Sigmoid colon (tissue), 7 donors: ENCODE measurements around the gene ZNF487. TPM values are rescaled to one million over a fixed set of nuclear protein-coding genes. Genes with fewer than 3 reads are reported as not detected.
A peak's percentile ranks its signal among the peaks of the same experiment; 100 is the strongest.
"Not testable (repeated sequence)": the region's sequence is repeated elsewhere in the genome, so short reads cannot be mapped to it uniquely, and the experiment has no call there.

Experiments used
- DNase-seq: peaks from one replicate; pipeline ENCODE4 v3.0.0-alpha.2; 2019
- H3K27ac ChIP-seq, 4 donors: fragments of 200-600 bp; sonication (generic); one replicate each; pipeline ENCODE4 v1.5.1; 2016 to 2019; ENCODE audit warnings: mild to moderate bottlenecking in 1 of 4
- H3K27me3 ChIP-seq, 3 donors: fragments of 200-600 bp; sonication (generic); one replicate each; pipeline ENCODE4 v1.5.1; 2019; ENCODE audit warnings: mild to moderate bottlenecking in 1 of 3
- H3K36me3 ChIP-seq, 4 donors: fragments of 200-600 bp; sonication (generic); one replicate each; pipeline ENCODE4 v1.5.1; 2016 to 2019
- H3K4me1 ChIP-seq, 4 donors: fragments of 200-600 bp; sonication (generic); one replicate each; pipeline ENCODE4 v1.5.1; 2017 to 2019
- H3K4me3 ChIP-seq, 4 donors: fragments of 200-600 bp; sonication (generic); one replicate each; pipeline ENCODE4 v1.5.1; 2017 to 2019; ENCODE audit warnings: mild to moderate bottlenecking in 2 of 4, moderate library complexity in 1 of 4
- H3K9me3 ChIP-seq, 4 donors: fragments of 200-600 bp in 3 of 4; sonication (generic) in 3 of 4; one replicate each; pipeline versions ENCODE4 v1.5.1 to v1.6.1; 2013 to 2019
- CTCF ChIP-seq, 4 experiments: fragments of 450-650 bp in 3 of 4; fragments of 200-600 bp in 1 of 4; IDR thresholded peaks; one replicate each; pipeline ENCODE4 v1.5.1; 2016 to 2019; ENCODE audit warnings: antibody characterized with exemption in 4 of 4, mild to moderate bottlenecking in 3 of 4, moderate library complexity in 2 of 4
- EP300 ChIP-seq, 4 donors: sonication (generic); formaldehyde crosslinking; IDR thresholded peaks; one replicate each; pipeline ENCODE4 v1.6.1; 2017; ENCODE audit warnings: antibody characterized with exemption in 4 of 4
- POLR2A ChIP-seq, 2 donors: fragments of 450-650 bp; IDR thresholded peaks; one replicate each; pipeline ENCODE4 v1.6.1; 2016; ENCODE audit warnings: antibody characterized with exemption in 2 of 2, mild to moderate bottlenecking in 2 of 2, moderate library complexity in 2 of 2
- POLR2AphosphoS5 ChIP-seq, 4 donors: sonication (generic); formaldehyde crosslinking; IDR thresholded peaks; one replicate each; pipeline ENCODE4 v1.6.1; 2017; ENCODE audit warnings: antibody characterized with exemption in 4 of 4
- WGBS, 2 donors: extraction: QIAGEN DNeasy Blood & Tissue Kit; methylation state at CpG; one replicate each; pipeline ENCODE4 v1.1.7; 2013; 5-methylcytosine and 5-hydroxymethylcytosine counted together
- intact Hi-C: fragments of 100-400 bp; cut with DNase I; formaldehyde crosslinking; loops from one replicate; pipeline ENCODE4 v1.15.1; 2023
- polyA plus RNA-seq, 3 donors: library from polyadenylated mRNA; stranded (reverse); fragments of 200-250 nt; gene quantifications; one replicate each; pipeline ENCODE4 v1.2.3, GENCODE V29; 2013
- total RNA-seq, 4 donors: library from RNA; depleted of rRNA; stranded (reverse); fragments of >200 nt; gene quantifications; one replicate each; pipeline ENCODE4 v1.1.0, GENCODE V29; 2016
- donor health status: healthy with polysubstance abuse.
- donor health status: Bipolar disorder and iron deficiency.
- donor health status: healthy.

The ZNF487 gene
- total and polyA plus RNA-seq, 7 donors = 5.3 to 21.6 (median 6.6) TPM

DNA sequence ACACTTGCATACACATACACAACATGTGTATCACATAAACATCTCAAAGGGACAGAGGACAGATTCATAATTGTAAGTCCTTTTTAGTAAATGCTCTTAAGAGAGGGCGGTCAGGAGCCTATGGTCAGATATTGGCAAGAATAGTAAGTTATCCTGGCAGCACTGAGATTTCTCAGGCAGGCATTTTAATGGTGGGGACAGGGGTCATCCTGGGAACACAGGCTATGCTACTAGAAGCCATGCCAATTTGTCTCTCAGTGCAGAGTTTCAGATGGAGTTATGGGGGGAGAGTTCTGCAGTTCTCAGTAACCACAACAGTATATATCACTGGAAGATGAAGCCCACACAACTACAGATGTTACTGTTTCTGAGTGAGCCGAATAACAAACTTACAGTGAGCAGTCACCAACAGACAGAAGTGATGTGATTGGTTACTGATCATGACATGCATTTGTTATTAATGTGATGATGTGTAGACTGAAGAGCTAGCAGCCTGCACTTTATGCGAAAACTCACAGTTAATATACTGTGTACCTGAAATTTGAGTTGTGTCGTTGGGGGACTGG lies 16.4 kb downstream of the ZNF487 start:
- WGBS, 2 donors = 70 to 77% methylated on average over 4 of the region's 4 CpGs
- Histone ChIP-seq H3K27ac (no peak overlapping the region), H3K4me3 (no peak overlapping the region), H3K4me1 (peaks cover 0 to 14% (median 11%) of the 10 kb centered on the region in 4 donors), H3K9me3 (no peaks in the 10 kb centered on the region), H3K27me3 (no peaks in the 10 kb centered on the region), H3K36me3 (no peaks in the 10 kb centered on the region)
- no peak for TF ChIP-seq POLR2A (IDR thresholded peaks at IDR 0.05)
- no peak for TF ChIP-seq EP300 (IDR thresholded peaks at IDR 0.05)
- no peak for TF ChIP-seq POLR2AphosphoS5 (IDR thresholded peaks at IDR 0.05)
- no peak for TF ChIP-seq CTCF (IDR thresholded peaks at IDR 0.05)
- no peak for DNase-seq
- intact Hi-C loops = no loop called here

- H3K4me1 ChIP-seq = peaks cover 0 to 14% (median 11%) of the 10 kb centered on the region in 4 donors
- H3K9me3 ChIP-seq, H3K36me3 ChIP-seq, H3K4me3 ChIP-seq, H3K27me3 ChIP-seq, intact Hi-C loops: not testable (repeated sequence)
- H3K27ac ChIP-seq = peak overlapping the region in 2 of 4 donors; percentile 90 to 91
- WGBS, 2 donors = 65 to 78% methylated on average over 9 of the region's 9 CpGs
- peak; percentile 55 for DNase-seq
Observed at GRCh38 chr10:43454025-43454424, 17.1 kb downstream of the ZNF487 start.

DNA sequence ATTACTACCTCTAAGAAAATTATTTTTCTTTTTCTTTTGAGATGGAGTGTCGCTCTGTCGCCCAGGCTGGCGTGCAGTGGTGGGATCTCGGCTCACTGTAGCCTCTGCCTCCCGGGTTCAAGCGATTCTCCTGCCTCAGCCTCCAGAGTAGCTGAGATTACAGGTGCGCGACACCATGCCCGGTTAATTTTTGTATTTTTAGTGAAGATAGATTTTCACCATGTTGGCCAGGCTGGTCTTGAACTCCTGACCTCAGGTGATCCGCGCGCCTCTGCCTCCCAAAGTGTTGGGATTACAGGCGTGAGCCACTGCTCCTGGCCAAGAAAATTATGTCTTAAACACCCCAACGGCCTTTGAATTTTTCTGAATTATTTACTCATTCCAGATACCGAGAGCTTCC lies 19.6 kb downstream of the ZNF487 start:
- 94 to 96% methylated on average over 15 of the region's 15 CpGs for WGBS, 2 donors
- peak overlapping the region; percentile 85 to 91 (median 88) for H3K27ac ChIP-seq
- H3K9me3 ChIP-seq, H3K36me3 ChIP-seq, intact Hi-C loops, H3K27me3 ChIP-seq: not testable (repeated sequence)
- DNase-seq = peak; percentile 57
- peaks cover 0 to 14% (median 11%) of the 10 kb centered on the region in 4 donors for H3K4me1 ChIP-seq
- peak overlapping the region in 3 of 4 donors; percentile 47 to 59 (median 55) for H3K4me3 ChIP-seq

DNA sequence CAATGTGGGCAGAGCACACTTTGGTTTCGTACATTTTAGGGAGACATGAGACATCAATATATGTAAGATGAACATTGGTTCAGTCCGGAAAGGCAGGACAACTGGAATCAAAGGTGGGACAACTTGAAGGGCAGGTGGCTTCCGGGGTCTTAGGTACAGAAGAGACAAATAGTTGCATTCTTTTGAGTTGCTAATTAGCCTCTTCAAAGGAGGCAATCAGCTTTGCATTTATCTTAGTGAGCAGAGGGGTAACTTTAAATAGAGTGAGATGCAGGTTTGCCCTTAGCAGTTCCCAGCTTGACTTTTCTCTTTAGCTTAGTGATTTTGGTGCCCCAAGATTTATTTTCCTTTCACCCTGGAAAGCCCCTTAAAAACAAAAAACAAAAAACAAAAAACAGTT lies 21.3 kb downstream of the ZNF487 start:
- Histone ChIP-seq H3K27ac (no peak overlapping the region), H3K4me1 (peaks cover 0 to 19% (median 11%) of the 10 kb centered on the region in 4 donors), H3K27me3 (no peaks in the 10 kb centered on the region), H3K9me3 (no peaks in the 10 kb centered on the region), H3K4me3 (no peak overlapping the region), H3K36me3 (no peaks in the 10 kb centered on the region)
- WGBS, 2 donors = 85 to 93% methylated on average over 3 of the region's 3 CpGs
- intact Hi-C loops = no loop called here
- DNase-seq = no peak
- TF ChIP-seq EP300 (IDR thresholded peaks at IDR 0.05) (no peak), POLR2AphosphoS5 (IDR thresholded peaks at IDR 0.05) (no peak), CTCF (IDR thresholded peaks at IDR 0.05) (no peak), POLR2A (IDR thresholded peaks at IDR 0.05) (no peak)

DNA sequence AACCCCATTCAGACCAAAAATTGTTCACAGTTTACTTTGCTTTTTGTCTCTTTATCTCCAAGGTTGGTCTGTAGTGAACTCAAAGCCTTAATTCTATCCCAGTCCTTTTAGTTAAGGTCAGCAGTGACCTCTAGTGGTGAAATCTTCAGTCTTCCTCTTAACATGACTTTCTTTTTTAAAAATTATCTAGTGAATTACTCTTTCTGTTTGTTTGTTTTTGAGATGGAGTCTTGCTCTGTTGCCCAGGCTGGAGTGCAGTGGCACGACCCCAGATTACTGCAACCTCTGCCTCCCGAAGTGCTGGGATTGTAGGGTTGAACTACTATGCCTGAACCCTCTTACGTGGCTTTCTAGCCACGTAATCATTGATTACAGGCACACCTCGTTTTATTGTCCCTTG lies 25.0 kb downstream of the ZNF487 start:
- peaks cover 0 to 5% (median 0%) of the 10 kb centered on the region in 4 donors for H3K4me1 ChIP-seq
- no peaks in the 10 kb centered on the region for H3K9me3 ChIP-seq
- H3K36me3 ChIP-seq = no peaks in the 10 kb centered on the region
- WGBS, 2 donors = 12 to 39% methylated on average over 5 of the region's 5 CpGs
- H3K27ac ChIP-seq = no peak overlapping the region
- intact Hi-C loops = loop anchor here (1.0 to 5.0 kb wide), 2 partner anchors 115 to 169 kb away; no protein-coding TSS in a partner anchor
- H3K27me3 ChIP-seq = no peaks in the 10 kb centered on the region
- no peak for DNase-seq
- no peak for TF ChIP-seq POLR2A (IDR thresholded peaks at IDR 0.05)
- peak; percentile 43 to 63 (median 56) for TF ChIP-seq CTCF (IDR thresholded peaks at IDR 0.05)
- H3K4me3 ChIP-seq = no peak overlapping the region

DNA sequence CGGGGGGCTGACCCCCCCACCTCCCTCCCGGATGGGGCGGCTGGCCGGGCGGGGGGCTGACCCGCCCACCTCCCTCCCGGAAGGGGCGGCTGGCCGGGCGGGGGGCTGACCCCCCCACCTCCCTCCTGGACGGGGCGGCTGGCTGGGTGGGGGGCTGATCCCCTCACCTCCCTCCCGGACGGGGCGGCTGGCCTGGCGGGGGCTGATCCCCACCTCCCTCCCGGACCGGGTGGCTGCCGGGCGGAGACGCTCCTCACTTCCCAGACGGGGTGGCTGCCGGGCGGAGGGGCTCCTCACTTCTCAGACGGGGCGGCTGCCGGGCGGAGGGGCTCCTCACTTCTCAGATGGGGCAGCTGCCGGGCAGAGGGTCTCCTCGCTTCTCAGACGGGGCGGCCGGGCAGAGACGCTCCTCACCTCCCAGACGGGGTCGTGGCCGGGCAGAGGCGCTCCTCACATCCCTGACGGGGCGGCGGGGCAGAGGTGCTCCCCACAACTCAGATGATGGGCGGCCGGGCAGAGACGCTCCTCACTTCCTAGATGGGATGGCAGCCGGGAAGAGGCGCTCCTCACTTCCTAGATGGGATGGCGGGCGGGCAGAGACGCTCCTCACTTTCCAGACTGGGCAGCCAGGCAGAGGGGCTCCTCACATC lies 28.3 kb downstream of the ZNF487 start:
- WGBS, 2 donors = 94 to 98% methylated on average over 49 of the region's 49 CpGs
- H3K4me1 ChIP-seq, H3K36me3 ChIP-seq, intact Hi-C loops, DNase-seq, H3K27me3 ChIP-seq, H3K27ac ChIP-seq, H3K9me3 ChIP-seq, H3K4me3 ChIP-seq: not testable (repeated sequence)

DNA sequence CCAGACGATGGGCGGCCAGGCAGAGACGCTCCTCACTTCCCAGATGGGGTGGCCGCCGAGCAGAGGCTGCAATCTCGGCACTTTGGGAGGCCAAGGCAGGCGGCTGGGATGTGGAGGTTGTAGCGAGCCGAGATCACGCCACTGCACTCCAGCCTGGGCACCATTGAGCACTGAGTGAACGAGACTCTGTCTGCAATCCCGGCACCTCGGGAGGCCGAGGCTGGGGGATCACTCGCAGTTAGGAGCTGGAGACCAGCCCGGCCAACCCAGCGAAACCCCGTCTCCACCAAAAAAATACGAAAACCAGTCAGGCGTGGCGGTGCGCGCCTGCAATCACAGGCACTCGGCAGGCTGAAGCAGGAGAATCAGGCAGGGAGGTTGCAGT lies 28.8 kb downstream of the ZNF487 start:
- DNase-seq, H3K36me3 ChIP-seq, H3K4me1 ChIP-seq, H3K9me3 ChIP-seq, H3K27me3 ChIP-seq, H3K4me3 ChIP-seq, H3K27ac ChIP-seq, intact Hi-C loops: not testable (repeated sequence)
- WGBS, 2 donors = 95 to 97% methylated on average over 24 of the region's 24 CpGs
